Keratinocyte (primary cell): ENCODE data around the gene NFATC1. TPM values are rescaled to one million over a fixed set of nuclear protein-coding genes. Genes with fewer than 3 reads are reported as not detected.

ENCODE experiments used
- DNase-seq: peaks from one replicate; pipeline ENCODE4 v3.0.0-alpha.2; 2011; ENCODE audit warnings: low read depth, missing footprints, low spot score
- FAIRE-seq: peaks from 2 replicates; lab custom pipeline; 2011; peaks lifted over from hg19 to GRCh38; lab: Jason Lieb, UNC
- H2AFZ ChIP-seq: 2 replicates; pipeline ENCODE4 v1.6.0; 2012; ENCODE audit warnings: low read length, control low read depth, inconsistent platforms; ENCODE audit not compliant: control insufficient read depth
- H3K27ac ChIP-seq: 2 replicates; pipeline ENCODE4 v1.5.1; 2011; ENCODE audit warnings: low read length; ENCODE audit not compliant: control insufficient read depth, insufficient read depth
- H3K27me3 ChIP-seq: 3 replicates; pipeline ENCODE4 v1.6.0; 2011; ENCODE audit warnings: low read length; ENCODE audit not compliant: control insufficient read depth, insufficient read depth; ENCODE audit errors: extremely low read depth
- H3K36me3 ChIP-seq, 2 experiments: 2 replicates in 1 of 2; 3 replicates in 1 of 2; pipeline ENCODE4 v1.5.1; 2011; ENCODE audit warnings: low read length in 2 of 2, mild to moderate bottlenecking in 1 of 2; ENCODE audit not compliant: control insufficient read depth in 2 of 2, insufficient read depth in 2 of 2; ENCODE audit errors: extremely low read depth in 1 of 2
- H3K4me1 ChIP-seq: 3 replicates; pipeline ENCODE4 v1.5.1; 2011; ENCODE audit warnings: low read length; ENCODE audit not compliant: control insufficient read depth, insufficient read depth; ENCODE audit errors: extremely low read depth
- H3K4me2 ChIP-seq: 3 replicates; pipeline ENCODE4 v1.6.0; 2011; ENCODE audit warnings: low read depth, low read length; ENCODE audit not compliant: control insufficient read depth, insufficient read depth; ENCODE audit errors: extremely low read depth
- H3K4me3 ChIP-seq, 3 experiments: fragments of 200-600 bp in 1 of 3; sonication (generic) in 1 of 3; 2 replicates in 2 of 3; 3 replicates in 1 of 3; pipeline ENCODE4 v1.5.1; 2011 to 2016; ENCODE audit warnings: low read length in 3 of 3, mild to moderate bottlenecking in 3 of 3, control low read depth in 2 of 3, inconsistent platforms in 1 of 3, low read depth in 1 of 3, mixed read lengths in 1 of 3, mixed run types in 1 of 3, moderate library complexity in 1 of 3; ENCODE audit not compliant: control insufficient read depth in 2 of 3, insufficient read depth in 2 of 3; ENCODE audit errors: extremely low read depth in 1 of 3
- H3K79me2 ChIP-seq: 2 replicates; pipeline ENCODE4 v1.6.0; 2012; ENCODE audit warnings: low read length; ENCODE audit not compliant: control insufficient read depth, insufficient read depth
- H3K9ac ChIP-seq: 3 replicates; pipeline ENCODE4 v1.6.0; 2011; ENCODE audit warnings: low read length; ENCODE audit not compliant: control insufficient read depth, insufficient read depth; ENCODE audit errors: extremely low read depth
- H3K9me1 ChIP-seq: 3 replicates; pipeline ENCODE4 v1.6.0; 2011; ENCODE audit warnings: low read length; ENCODE audit not compliant: control insufficient read depth, insufficient read depth; ENCODE audit errors: extremely low read depth
- H3K9me3 ChIP-seq: 2 replicates; pipeline ENCODE4 v1.5.1; 2012; ENCODE audit warnings: low read depth, low read length; ENCODE audit not compliant: control insufficient read depth
- H4K20me1 ChIP-seq: 3 replicates; pipeline ENCODE4 v1.6.0; 2011; ENCODE audit warnings: low read length; ENCODE audit not compliant: control insufficient read depth, insufficient read depth; ENCODE audit errors: extremely low read depth
- CTCF ChIP-seq, 3 experiments: IDR thresholded peaks in 1 of 3; conservative IDR thresholded peaks in 1 of 3; optimal IDR thresholded peaks in 1 of 3; 2 replicates in 2 of 3; 3 replicates in 1 of 3; pipeline versions ENCODE3 to v1.5.1; 2011; ENCODE audit warnings: low read length in 3 of 3, mild to moderate bottlenecking in 3 of 3, moderate library complexity in 2 of 3, control low read depth in 1 of 3, inconsistent platforms in 1 of 3; ENCODE audit not compliant: insufficient read depth in 2 of 3; ENCODE audit errors: extremely low read depth in 1 of 3
- EZH2 ChIP-seq: IDR thresholded peaks from one replicate; pipeline ENCODE4 v1.6.1; 2012; ENCODE audit warnings: inconsistent platforms, mild to moderate bottlenecking, low read length, moderate library complexity
- dilution Hi-C: fragments of 300-500 bp; cut with MboI; formaldehyde crosslinking; loops from one replicate; pipeline ENCODE4 v1.7.0; 2020; ENCODE audit warnings: low sequenced_read_pairs; ENCODE audit not compliant: extremely low pct_ligation_motif_present
- polyA plus RNA-seq, 5 experiments: library from polyadenylated mRNA; depleted of rRNA in 3 of 5; stranded (reverse) in 3 of 5; stranded (forward) in 1 of 5; unstranded in 1 of 5; fragments of >200 nt; gene quantifications; 1 replicate in 1 of 5; 2 replicates in 3 of 5; 3 replicates in 1 of 5; pipeline versions ENCODE4 v1.2.1 to v1.2.3, GENCODE V29; 2011 to 2012; ENCODE audit warnings: missing spikeins in 2 of 5, low read depth in 1 of 5, low replicate concordance in 1 of 5

Gene NFATC1
- polyA plus RNA-seq, 1 donor (not counting 4 experiments of a cell fraction or from before 2014, with no cell fraction given), result 0.77 TPM

DNA sequence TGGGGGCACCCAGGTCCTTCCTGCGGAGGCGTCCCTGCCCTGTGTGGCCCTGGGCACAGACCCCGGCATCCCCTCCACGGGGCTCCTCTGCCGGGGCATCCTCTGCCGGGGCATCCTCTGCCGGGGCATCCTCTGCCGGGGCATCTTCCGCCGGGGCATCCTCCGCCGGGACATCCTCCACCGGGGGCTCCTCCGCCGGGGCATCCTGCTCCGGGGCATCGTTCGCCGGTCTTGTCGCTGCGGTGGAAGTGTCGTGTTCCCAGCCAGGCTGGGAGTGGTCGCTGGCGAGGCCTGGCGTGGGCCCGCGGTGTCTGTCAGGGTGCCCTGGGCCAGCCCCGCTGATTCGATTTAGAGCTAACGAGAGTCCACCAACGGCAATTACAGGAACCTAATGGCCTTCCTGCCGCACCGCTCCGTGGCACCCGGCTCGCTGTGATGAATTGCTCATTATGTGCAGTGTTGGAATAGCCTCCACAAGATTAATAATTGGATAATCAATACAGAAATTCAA lies 115.1 kb downstream of the NFATC1 start:
- Histone ChIP-seq H3K9me3 (no peaks in the 10 kb centered on the region), H3K4me2 (no peak overlapping the region), H3K27me3 (peaks cover 6% of the 10 kb centered on the region), H3K9me1 (no peaks in the 10 kb centered on the region), H3K36me3 (no peaks in the 10 kb centered on the region), H3K4me3 (no peak overlapping the region), H3K79me2 (no peaks in the 10 kb centered on the region), H3K27ac (no peak overlapping the region), H3K9ac (no peak overlapping the region), H2AFZ (no peak overlapping the region), H3K4me1 (peaks cover 10% of the 10 kb centered on the region), H4K20me1 (no peaks in the 10 kb centered on the region)
- dilution Hi-C loops, result no loop called here
- DNase-seq (no peak), FAIRE-seq (no peak)
- no peak for TF ChIP-seq CTCF (optimal IDR thresholded peaks at IDR 0.05 in 1 of 3, IDR thresholded peaks at IDR 0.05 in 1 of 3, conservative IDR thresholded peaks at IDR 0.05 in 1 of 3; ENCODE audit: extremely low read depth in 1 of 3, insufficient read depth in 2 of 3, low read length in 3 of 3)
- TF ChIP-seq EZH2, result no peak

GRCh38 chr18:79511271-79511670 lies 115.5 kb downstream of the NFATC1 start:
- no peak overlapping the region for H3K27ac ChIP-seq
- H3K27me3 ChIP-seq, result peaks cover 6% of the 10 kb centered on the region
- no peaks in the 10 kb centered on the region for H4K20me1 ChIP-seq
- H3K9me3 ChIP-seq, result no peaks in the 10 kb centered on the region
- H3K79me2 ChIP-seq, result no peaks in the 10 kb centered on the region
- H3K9me1 ChIP-seq, result no peaks in the 10 kb centered on the region
- H3K4me3 ChIP-seq, result no peak overlapping the region
- H3K9ac ChIP-seq, result no peak overlapping the region
- no peak overlapping the region for H2AFZ ChIP-seq
- H3K4me1 ChIP-seq, result peaks cover 10% of the 10 kb centered on the region
- no peak for FAIRE-seq
- H3K36me3 ChIP-seq, result no peaks in the 10 kb centered on the region
- dilution Hi-C loops, result no loop called here
- TF ChIP-seq CTCF (optimal IDR thresholded peaks at IDR 0.05 in 1 of 3, IDR thresholded peaks at IDR 0.05 in 1 of 3, conservative IDR thresholded peaks at IDR 0.05 in 1 of 3; ENCODE audit: extremely low read depth in 1 of 3, insufficient read depth in 2 of 3, low read length in 3 of 3) (no peak), EZH2 (no peak)
- no peak overlapping the region for H3K4me2 ChIP-seq
- DNase-seq, result no peak
